ENCODE measurements around the gene MAPK8.

DNA sequence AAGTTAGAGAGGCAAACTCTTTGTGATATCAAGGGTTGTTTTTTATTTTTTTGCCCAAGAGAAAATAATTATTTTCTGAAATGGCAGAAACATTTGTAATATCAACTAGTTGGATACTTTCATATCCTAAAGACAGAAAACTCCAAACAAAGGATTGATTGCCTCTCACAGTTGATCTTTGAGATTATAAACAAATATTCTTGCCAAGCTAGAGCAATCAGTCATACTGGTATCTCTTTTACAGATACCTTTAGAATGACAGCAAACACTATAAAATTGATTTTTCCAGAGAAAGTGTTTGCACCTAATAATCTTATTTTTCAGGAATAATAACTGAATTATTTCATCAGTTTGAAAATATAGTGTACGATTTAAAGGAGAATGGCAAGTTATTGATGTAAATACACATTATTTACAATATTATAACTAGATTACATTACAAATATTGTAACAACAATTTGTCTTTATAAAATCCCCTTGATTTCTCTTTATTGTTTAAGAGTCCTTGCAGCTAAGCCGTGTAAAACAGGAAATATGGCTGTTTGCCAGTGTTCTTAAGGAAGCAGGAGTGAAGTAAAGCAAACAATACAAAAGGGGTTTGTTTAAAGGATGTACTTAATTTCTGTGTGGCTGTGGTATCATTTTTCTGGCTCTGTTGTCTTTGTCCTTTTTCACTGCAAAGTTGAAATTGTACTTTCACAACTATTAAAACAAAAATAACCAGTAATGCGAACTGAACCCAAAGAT lies 58.4 kb downstream of the MAPK8 start:
- TF ChIP-seq ZNF302 (CRISPR knock-in tag; IDR thresholded peaks at IDR 0.05) (no peak), CEBPB (IDR thresholded peaks at IDR 0.05) (no peak), RCOR1 (IDR thresholded peaks at IDR 0.05; ENCODE audit: low read depth, low read length) (no peak)
- TF ChIP-seq, protein P1, sequence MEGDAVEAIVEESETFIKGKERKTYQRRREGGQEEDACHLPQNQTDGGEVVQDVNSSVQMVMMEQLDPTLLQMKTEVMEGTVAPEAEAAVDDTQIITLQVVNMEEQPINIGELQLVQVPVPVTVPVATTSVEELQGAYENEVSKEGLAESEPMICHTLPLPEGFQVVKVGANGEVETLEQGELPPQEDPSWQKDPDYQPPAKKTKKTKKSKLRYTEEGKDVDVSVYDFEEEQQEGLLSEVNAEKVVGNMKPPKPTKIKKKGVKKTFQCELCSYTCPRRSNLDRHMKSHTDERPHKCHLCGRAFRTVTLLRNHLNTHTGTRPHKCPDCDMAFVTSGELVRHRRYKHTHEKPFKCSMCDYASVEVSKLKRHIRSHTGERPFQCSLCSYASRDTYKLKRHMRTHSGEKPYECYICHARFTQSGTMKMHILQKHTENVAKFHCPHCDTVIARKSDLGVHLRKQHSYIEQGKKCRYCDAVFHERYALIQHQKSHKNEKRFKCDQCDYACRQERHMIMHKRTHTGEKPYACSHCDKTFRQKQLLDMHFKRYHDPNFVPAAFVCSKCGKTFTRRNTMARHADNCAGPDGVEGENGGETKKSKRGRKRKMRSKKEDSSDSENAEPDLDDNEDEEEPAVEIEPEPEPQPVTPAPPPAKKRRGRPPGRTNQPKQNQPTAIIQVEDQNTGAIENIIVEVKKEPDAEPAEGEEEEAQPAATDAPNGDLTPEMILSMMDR (IDR thresholded peaks at IDR 0.05) = no peak
- TF ChIP-seq, protein P2, sequence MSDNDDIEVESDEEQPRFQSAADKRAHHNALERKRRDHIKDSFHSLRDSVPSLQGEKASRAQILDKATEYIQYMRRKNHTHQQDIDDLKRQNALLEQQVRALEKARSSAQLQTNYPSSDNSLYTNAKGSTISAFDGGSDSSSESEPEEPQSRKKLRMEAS (IDR thresholded peaks at IDR 0.05) = no peak

Data from A549 (cell line).